GM12878 (cell line): ENCODE results near the gene SH3YL1.

ENCODE experiments used
- BACH1 ChIP-seq: fragments of 450-650 bp; IDR thresholded peaks from 2 replicates; pipeline ENCODE4 v1.6.1; 2017; ENCODE audit warnings: mild to moderate bottlenecking, borderline replicate concordance
- POLR2AphosphoS5 ChIP-seq: IDR thresholded peaks from 2 replicates; pipeline ENCODE4 v1.6.1; 2011; ENCODE audit warnings: mild to moderate bottlenecking, low read length, inconsistent platforms
- WRNIP1 ChIP-seq: IDR thresholded peaks from 2 replicates; pipeline ENCODE4 v1.6.1; 2011; ENCODE audit warnings: low read depth, low read length, improper control_type of control experiment, borderline replicate concordance
- YY1 ChIP-seq: IDR thresholded peaks from 2 replicates; pipeline ENCODE4 v1.6.1; 2011; ENCODE audit warnings: low read depth, mild to moderate bottlenecking, low read length
- TF ChIP-seq, protein P1 (sequence below): IDR thresholded peaks from 2 replicates; pipeline ENCODE4 v1.6.1; 2012; ENCODE audit warnings: improper control_type of control experiment, low read depth, low read length; ENCODE audit not compliant: insufficient replicate concordance
- TF ChIP-seq, protein P2 (sequence below), 3 experiments: IDR thresholded peaks in 2 of 3; conservative IDR thresholded peaks in 1 of 3; 2 replicates each; pipeline ENCODE4 v1.5.1; 2011; ENCODE audit warnings: low read depth in 3 of 3, low read length in 3 of 3, mild to moderate bottlenecking in 3 of 3, control low read depth in 2 of 3, moderate library complexity in 2 of 3, inconsistent platforms in 1 of 3, mixed read lengths in 1 of 3; ENCODE audit not compliant: control insufficient read depth in 2 of 3, insufficient read depth in 1 of 3; ENCODE audit errors: extremely low read depth in 1 of 3
- TF ChIP-seq, protein P3 (sequence below): IDR thresholded peaks from 2 replicates; pipeline ENCODE4 v1.6.1; 2012; ENCODE audit warnings: low read depth, low read length, improper control_type of control experiment

DNA sequence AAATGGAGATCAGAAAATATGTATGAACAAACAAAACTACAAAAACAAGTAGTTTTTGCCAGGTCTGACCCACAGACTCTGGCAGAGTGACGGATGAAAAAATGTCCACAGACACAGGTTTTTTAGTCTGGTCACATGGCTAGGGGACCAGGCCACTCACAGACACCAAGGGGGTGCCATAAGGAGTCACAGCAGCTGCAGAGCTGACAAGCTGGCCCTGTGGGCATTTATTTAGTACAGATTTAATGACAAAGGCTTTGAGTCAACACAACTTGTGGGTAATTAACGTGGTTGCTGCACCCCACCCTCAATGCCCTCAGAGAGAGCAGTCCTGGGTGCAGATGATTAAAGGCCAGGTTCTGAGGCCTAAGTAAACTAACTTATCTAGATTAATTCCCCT, 76.0 kb downstream of the SH3YL1 start:
- no peak for TF ChIP-seq YY1
- no peak for TF ChIP-seq POLR2AphosphoS5
- no peak for TF ChIP-seq WRNIP1
- TF ChIP-seq, protein P1, sequence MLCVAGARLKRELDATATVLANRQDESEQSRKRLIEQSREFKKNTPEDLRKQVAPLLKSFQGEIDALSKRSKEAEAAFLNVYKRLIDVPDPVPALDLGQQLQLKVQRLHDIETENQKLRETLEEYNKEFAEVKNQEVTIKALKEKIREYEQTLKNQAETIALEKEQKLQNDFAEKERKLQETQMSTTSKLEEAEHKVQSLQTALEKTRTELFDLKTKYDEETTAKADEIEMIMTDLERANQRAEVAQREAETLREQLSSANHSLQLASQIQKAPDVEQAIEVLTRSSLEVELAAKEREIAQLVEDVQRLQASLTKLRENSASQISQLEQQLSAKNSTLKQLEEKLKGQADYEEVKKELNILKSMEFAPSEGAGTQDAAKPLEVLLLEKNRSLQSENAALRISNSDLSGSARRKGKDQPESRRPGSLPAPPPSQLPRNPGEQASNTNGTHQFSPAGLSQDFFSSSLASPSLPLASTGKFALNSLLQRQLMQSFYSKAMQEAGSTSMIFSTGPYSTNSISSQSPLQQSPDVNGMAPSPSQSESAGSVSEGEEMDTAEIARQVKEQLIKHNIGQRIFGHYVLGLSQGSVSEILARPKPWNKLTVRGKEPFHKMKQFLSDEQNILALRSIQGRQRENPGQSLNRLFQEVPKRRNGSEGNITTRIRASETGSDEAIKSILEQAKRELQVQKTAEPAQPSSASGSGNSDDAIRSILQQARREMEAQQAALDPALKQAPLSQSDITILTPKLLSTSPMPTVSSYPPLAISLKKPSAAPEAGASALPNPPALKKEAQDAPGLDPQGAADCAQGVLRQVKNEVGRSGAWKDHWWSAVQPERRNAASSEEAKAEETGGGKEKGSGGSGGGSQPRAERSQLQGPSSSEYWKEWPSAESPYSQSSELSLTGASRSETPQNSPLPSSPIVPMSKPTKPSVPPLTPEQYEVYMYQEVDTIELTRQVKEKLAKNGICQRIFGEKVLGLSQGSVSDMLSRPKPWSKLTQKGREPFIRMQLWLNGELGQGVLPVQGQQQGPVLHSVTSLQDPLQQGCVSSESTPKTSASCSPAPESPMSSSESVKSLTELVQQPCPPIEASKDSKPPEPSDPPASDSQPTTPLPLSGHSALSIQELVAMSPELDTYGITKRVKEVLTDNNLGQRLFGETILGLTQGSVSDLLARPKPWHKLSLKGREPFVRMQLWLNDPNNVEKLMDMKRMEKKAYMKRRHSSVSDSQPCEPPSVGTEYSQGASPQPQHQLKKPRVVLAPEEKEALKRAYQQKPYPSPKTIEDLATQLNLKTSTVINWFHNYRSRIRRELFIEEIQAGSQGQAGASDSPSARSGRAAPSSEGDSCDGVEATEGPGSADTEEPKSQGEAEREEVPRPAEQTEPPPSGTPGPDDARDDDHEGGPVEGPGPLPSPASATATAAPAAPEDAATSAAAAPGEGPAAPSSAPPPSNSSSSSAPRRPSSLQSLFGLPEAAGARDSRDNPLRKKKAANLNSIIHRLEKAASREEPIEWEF: no peak
- TF ChIP-seq, protein P2, sequence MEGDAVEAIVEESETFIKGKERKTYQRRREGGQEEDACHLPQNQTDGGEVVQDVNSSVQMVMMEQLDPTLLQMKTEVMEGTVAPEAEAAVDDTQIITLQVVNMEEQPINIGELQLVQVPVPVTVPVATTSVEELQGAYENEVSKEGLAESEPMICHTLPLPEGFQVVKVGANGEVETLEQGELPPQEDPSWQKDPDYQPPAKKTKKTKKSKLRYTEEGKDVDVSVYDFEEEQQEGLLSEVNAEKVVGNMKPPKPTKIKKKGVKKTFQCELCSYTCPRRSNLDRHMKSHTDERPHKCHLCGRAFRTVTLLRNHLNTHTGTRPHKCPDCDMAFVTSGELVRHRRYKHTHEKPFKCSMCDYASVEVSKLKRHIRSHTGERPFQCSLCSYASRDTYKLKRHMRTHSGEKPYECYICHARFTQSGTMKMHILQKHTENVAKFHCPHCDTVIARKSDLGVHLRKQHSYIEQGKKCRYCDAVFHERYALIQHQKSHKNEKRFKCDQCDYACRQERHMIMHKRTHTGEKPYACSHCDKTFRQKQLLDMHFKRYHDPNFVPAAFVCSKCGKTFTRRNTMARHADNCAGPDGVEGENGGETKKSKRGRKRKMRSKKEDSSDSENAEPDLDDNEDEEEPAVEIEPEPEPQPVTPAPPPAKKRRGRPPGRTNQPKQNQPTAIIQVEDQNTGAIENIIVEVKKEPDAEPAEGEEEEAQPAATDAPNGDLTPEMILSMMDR (IDR thresholded peaks at IDR 0.05 in 2 of 3, conservative IDR thresholded peaks at IDR 0.05 in 1 of 3; ENCODE audit: control insufficient read depth in 2 of 3, extremely low read depth in 1 of 3, insufficient read depth in 1 of 3, low read depth in 3 of 3, low read length in 3 of 3): no peak
- TF ChIP-seq, protein P3, sequence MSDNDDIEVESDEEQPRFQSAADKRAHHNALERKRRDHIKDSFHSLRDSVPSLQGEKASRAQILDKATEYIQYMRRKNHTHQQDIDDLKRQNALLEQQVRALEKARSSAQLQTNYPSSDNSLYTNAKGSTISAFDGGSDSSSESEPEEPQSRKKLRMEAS: no peak
- TF ChIP-seq BACH1: no peak
